GM12878 (cell line): Measurements from ENCODE around the gene OSGEPL1. TPM values are rescaled to one million over a fixed set of nuclear protein-coding genes. Genes with fewer than 3 reads are reported as not detected.

Experiments used
- ATAC-seq: fragments of 200-7000 bp; cut with Tn5 transposase; 3 replicates; pipeline ENCODE4 v1.9.1; 2020; ENCODE audit warnings: mild to moderate bottlenecking, moderate library complexity
- BruUV-seq: library from RNA; stranded (reverse); fragments of 400-500 nt; replicated peaks from 2 replicates; lab custom pipeline; 2021; lab: Mats Ljungman, UMichigan
- CTCF ChIA-PET: fragments of 300-600 bp; sonication (Branson Sonifier 250); formaldehyde crosslinking; extraction: SDS; loops from one replicate; lab custom pipeline; 2021; ENCODE audit warnings: inconsistent platforms; lab: Yijun Ruan, JAX
- POLR2A ChIA-PET: fragments of 350-600 bp; formaldehyde crosslinking; extraction: SDS; loops from one replicate; lab custom pipeline; 2021; ENCODE audit warnings: inconsistent platforms; lab: Charles Lee
- RAD21 ChIA-PET: fragments of 300-600 bp; sonication (Branson Sonifier 250); formaldehyde crosslinking; loops from one replicate; lab custom pipeline; 2023; ENCODE audit warnings: antibody characterized with exemption; ENCODE audit not compliant: unreplicated experiment; lab: Charles Lee
- SMC1A ChIA-PET: fragments of 300-600 bp; sonication (Branson Sonifier 250); formaldehyde crosslinking; loops from one replicate; lab custom pipeline; 2023; ENCODE audit not compliant: unreplicated experiment, uncharacterized antibody; lab: Charles Lee
- DNase-seq: peaks from one replicate; pipeline ENCODE4 v3.0.0-alpha.2; 2011; ENCODE audit warnings: low read depth, low spot score
- FAIRE-seq: peaks from 3 replicates; lab custom pipeline; 2011; peaks lifted over from hg19 to GRCh38; lab: Jason Lieb, UNC
- H2AFZ ChIP-seq: 2 replicates; pipeline ENCODE4 v1.6.0; 2011; ENCODE audit warnings: low read depth, low read length, control low read depth; ENCODE audit not compliant: control insufficient read depth
- H3K27ac ChIP-seq: 2 replicates; pipeline ENCODE4 v1.5.1; 2011; ENCODE audit warnings: control low read depth; ENCODE audit not compliant: control insufficient read depth, insufficient read depth
- H3K27me3 ChIP-seq, 2 experiments: replicated peaks in 1 of 2; 2 replicates each; pipeline versions ENCODE4 v1.6.0 to v1.6.1; 2011; ENCODE audit warnings: low read length in 1 of 2; ENCODE audit not compliant: control insufficient read depth in 2 of 2, insufficient read depth in 2 of 2
- H3K36me3 ChIP-seq, 2 experiments: 2 replicates each; pipeline ENCODE4 v1.5.1; 2011; ENCODE audit warnings: low read length in 1 of 2; ENCODE audit not compliant: control insufficient read depth in 2 of 2, insufficient read depth in 2 of 2
- H3K4me1 ChIP-seq: 2 replicates; pipeline ENCODE4 v1.6.1; 2011; ENCODE audit warnings: mild to moderate bottlenecking, low read length, moderate library complexity, mixed read lengths; ENCODE audit not compliant: control insufficient read depth, insufficient read depth
- H3K4me2 ChIP-seq: 2 replicates; pipeline ENCODE4 v1.6.0; 2011; ENCODE audit warnings: control low read depth; ENCODE audit not compliant: control insufficient read depth, insufficient read depth
- H3K4me3 ChIP-seq: fragments of 200-600 bp; sonication (generic); 2 replicates; pipeline ENCODE4 v1.5.1; 2016
- H3K79me2 ChIP-seq: 2 replicates; pipeline ENCODE4 v1.6.0; 2011; ENCODE audit warnings: low read length; ENCODE audit not compliant: control insufficient read depth, insufficient read depth
- H3K9ac ChIP-seq: 2 replicates; pipeline ENCODE4 v1.8.0; 2011; ENCODE audit warnings: low read length, control low read depth, mixed read lengths; ENCODE audit not compliant: control insufficient read depth, insufficient read depth
- H3K9me3 ChIP-seq: replicated peaks from 3 replicates; pipeline ENCODE4 v1.5.1; 2011; ENCODE audit warnings: mild to moderate bottlenecking, low read length; ENCODE audit not compliant: control insufficient read depth, insufficient read depth
- H4K20me1 ChIP-seq: 2 replicates; pipeline ENCODE4 v1.6.0; 2011; ENCODE audit not compliant: control insufficient read depth, insufficient read depth
- CBX3 ChIP-seq: fragments of 200-600 bp; sonication (generic); IDR thresholded peaks from 2 replicates; pipeline ENCODE4 v1.6.1; 2016; ENCODE audit warnings: low read depth, borderline replicate concordance
- EGR1 ChIP-seq, 2 experiments: IDR thresholded peaks; 1 replicate in 1 of 2; 2 replicates in 1 of 2; pipeline ENCODE4 v1.6.1; 2011 to 2012; ENCODE audit warnings: low read depth in 2 of 2, low read length in 2 of 2, borderline replicate concordance in 1 of 2, mild to moderate bottlenecking in 1 of 2, moderate library complexity in 1 of 2
- EP300 ChIP-seq, 2 experiments: fragments of 150-350 bp in 1 of 2; IDR thresholded peaks; 2 replicates each; pipeline ENCODE4 v1.6.1; 2011 to 2012; ENCODE audit warnings: low read depth in 2 of 2, low read length in 2 of 2, borderline replicate concordance in 1 of 2, improper control_type of control experiment in 1 of 2, inconsistent platforms in 1 of 2; ENCODE audit not compliant: control insufficient read depth in 1 of 2
- MTA3 ChIP-seq: IDR thresholded peaks from 2 replicates; pipeline ENCODE4 v1.6.1; 2012; ENCODE audit warnings: low read length, inconsistent platforms, borderline replicate concordance
- PAX8 ChIP-seq: fragments of 450-650 bp; IDR thresholded peaks from 2 replicates; pipeline ENCODE4 v1.6.1; 2017; ENCODE audit warnings: mild to moderate bottlenecking, moderate library complexity
- STAT3 ChIP-seq: IDR thresholded peaks from 2 replicates; pipeline ENCODE4 v1.6.1; 2011; ENCODE audit warnings: low read depth, low read length, improper control_type of control experiment
- SUZ12 ChIP-seq: fragments of 200-600 bp; sonication (generic); IDR thresholded peaks from one replicate; pipeline ENCODE4 v1.6.1; 2018; ENCODE audit warnings: antibody characterized with exemption, mild to moderate bottlenecking; ENCODE audit not compliant: unreplicated experiment
- TAF1 ChIP-seq: IDR thresholded peaks from 2 replicates; pipeline ENCODE4 v1.6.1; 2011; ENCODE audit warnings: mild to moderate bottlenecking, low read depth, low read length, borderline replicate concordance
- ZBED1 ChIP-seq: IDR thresholded peaks from 2 replicates; pipeline ENCODE4 v1.6.1; 2016; ENCODE audit warnings: borderline replicate concordance
- ZNF384 ChIP-seq: IDR thresholded peaks from 2 replicates; pipeline ENCODE4 v1.6.1; 2012; ENCODE audit warnings: low read depth, mild to moderate bottlenecking, low read length, improper control_type of control experiment, borderline replicate concordance
- in situ Hi-C: fragments of 300-500 bp; cut with MboI; formaldehyde crosslinking; loops from 9 replicates; pipeline ENCODE4 v1.14.3; 2018; ENCODE audit warnings: mixed read lengths
- intact Hi-C: fragments of 100-400 bp; cut with micrococcal nuclease; formaldehyde crosslinking; loops from one replicate; pipeline ENCODE4 v1.14.2; 2022; ENCODE audit not compliant: unreplicated experiment
- polyA plus RNA-seq, 11 experiments: library from polyadenylated mRNA; depleted of rRNA in 4 of 11; unstranded in 6 of 11; stranded (reverse) in 5 of 11; fragments of >200 nt; fragmentation: Nextera tagmentation in 4 of 11; fragmentation: Illumina TruSeq in 1 of 11; extraction: Ambion mirVana in 4 of 11; extraction: Trizol in 1 of 11; gene quantifications; 1 replicate in 1 of 11; 2 replicates in 10 of 11; pipeline versions ENCODE4 v1.2.1 to v1.2.3, GENCODE V29; 2011 to 2016; ENCODE audit warnings: inconsistent platforms in 2 of 11, missing spikeins in 2 of 11, low read depth in 1 of 11
- total RNA-seq, 4 experiments: library from RNA; depleted of rRNA in 3 of 4; stranded (reverse); fragments of >200 nt in 3 of 4; fragmentation: Illumina TruSeq in 1 of 4; extraction: Trizol in 1 of 4; gene quantifications; 2 replicates each; pipeline versions ENCODE4 v1.2.1 to v1.2.3, GENCODE V29; 2013 to 2021
- TF ChIP-seq, protein P1 (sequence below): IDR thresholded peaks from 2 replicates; pipeline ENCODE4 v1.6.1; 2011; ENCODE audit warnings: low read depth, mild to moderate bottlenecking, low read length, moderate library complexity, borderline replicate concordance; ENCODE audit errors: extremely low read depth
- TF ChIP-seq, protein P2 (sequence below): IDR thresholded peaks from 2 replicates; pipeline ENCODE4 v1.6.1; 2012; ENCODE audit warnings: improper control_type of control experiment, low read depth, low read length; ENCODE audit not compliant: insufficient replicate concordance
- TF ChIP-seq, protein P3 (sequence below): IDR thresholded peaks from 2 replicates; pipeline ENCODE4 v1.6.1; 2012; ENCODE audit warnings: low read length, inconsistent platforms
- TF ChIP-seq, protein P4 (sequence below): fragments of 450-650 bp; IDR thresholded peaks from 2 replicates; pipeline ENCODE4 v1.6.1; 2017; ENCODE audit warnings: mild to moderate bottlenecking

OSGEPL1 gene
- total and polyA plus RNA-seq, 10 of the 15 experiments (the other 5 are each of a cell fraction or from before 2014, with no cell fraction given): 6.7 to 18.0 (median 9.4) TPM

DNA sequence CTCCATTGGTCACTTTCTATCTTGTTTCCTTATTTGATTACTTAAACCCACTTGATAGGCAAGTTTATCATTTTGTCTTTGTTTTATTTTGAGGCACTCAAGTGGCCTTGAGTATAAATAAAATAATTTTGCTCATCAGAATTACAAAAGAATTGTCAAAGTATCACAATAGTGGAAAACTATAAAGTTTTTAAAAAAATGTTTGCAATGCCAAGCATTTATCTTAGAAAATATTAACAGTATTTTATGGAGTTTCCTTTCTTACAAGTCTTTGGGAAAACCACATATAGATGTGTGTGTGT is 36.4 kb upstream of the OSGEPL1 start:
- CTCF ChIA-PET: interaction anchor here (0.8 to 3.7 kb wide), 28 partner anchors 8 to 558 kb away, joined by 3 to 45 read pairs (median 4); no protein-coding TSS in a partner anchor
- DNase-seq (no peak), FAIRE-seq (no peak), ATAC-seq (no peak)
- SMC1A ChIA-PET: interaction anchor here (0.6 to 2.7 kb wide), 20 partner anchors 8 to 328 kb away, joined by 3 to 15 read pairs (median 4); partner anchors contain the start of gene OSGEPL1
- no peak overlapping the region for H2AFZ ChIP-seq
- in situ Hi-C loops (loop anchor here (5.0 kb wide), 1 partner anchor 268 kb away; no protein-coding TSS in a partner anchor), intact Hi-C loops (no loop called here)
- no peaks in the 10 kb centered on the region for H3K27me3 ChIP-seq
- H3K27ac ChIP-seq: no peak overlapping the region
- H3K4me3 ChIP-seq: no peak overlapping the region
- H3K9me3 ChIP-seq: no peaks in the 10 kb centered on the region
- peaks cover 3 to 22% of the 10 kb centered on the region in 2 experiments; a peak in 3 of 4 replicates for H3K36me3 ChIP-seq
- peaks cover 1% of the 10 kb centered on the region for H3K79me2 ChIP-seq
- RAD21 ChIA-PET: interaction anchor here (0.5 to 2.7 kb wide), 19 partner anchors 8 to 466 kb away, joined by 3 to 26 read pairs (median 4); partner anchors contain the start of genes ASNSD1, MSTN and OSGEPL1
- no TSS peak for BruUV-seq
- H3K9ac ChIP-seq: no peak overlapping the region
- no peak overlapping the region for H3K4me2 ChIP-seq
- H3K4me1 ChIP-seq: no peaks in the 10 kb centered on the region
- H4K20me1 ChIP-seq: no peaks in the 10 kb centered on the region
- POLR2A ChIA-PET: interaction anchor here (0.6 to 1.5 kb wide), 3 partner anchors 14 to 26 kb away, joined by 3 to 7 read pairs (median 3); no protein-coding TSS in a partner anchor
- TF ChIP-seq CBX3: no peak
- no peak for TF ChIP-seq MTA3
- TF ChIP-seq, protein P1, sequence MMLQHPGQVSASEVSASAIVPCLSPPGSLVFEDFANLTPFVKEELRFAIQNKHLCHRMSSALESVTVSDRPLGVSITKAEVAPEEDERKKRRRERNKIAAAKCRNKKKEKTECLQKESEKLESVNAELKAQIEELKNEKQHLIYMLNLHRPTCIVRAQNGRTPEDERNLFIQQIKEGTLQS: no peak
- TF ChIP-seq, protein P2, sequence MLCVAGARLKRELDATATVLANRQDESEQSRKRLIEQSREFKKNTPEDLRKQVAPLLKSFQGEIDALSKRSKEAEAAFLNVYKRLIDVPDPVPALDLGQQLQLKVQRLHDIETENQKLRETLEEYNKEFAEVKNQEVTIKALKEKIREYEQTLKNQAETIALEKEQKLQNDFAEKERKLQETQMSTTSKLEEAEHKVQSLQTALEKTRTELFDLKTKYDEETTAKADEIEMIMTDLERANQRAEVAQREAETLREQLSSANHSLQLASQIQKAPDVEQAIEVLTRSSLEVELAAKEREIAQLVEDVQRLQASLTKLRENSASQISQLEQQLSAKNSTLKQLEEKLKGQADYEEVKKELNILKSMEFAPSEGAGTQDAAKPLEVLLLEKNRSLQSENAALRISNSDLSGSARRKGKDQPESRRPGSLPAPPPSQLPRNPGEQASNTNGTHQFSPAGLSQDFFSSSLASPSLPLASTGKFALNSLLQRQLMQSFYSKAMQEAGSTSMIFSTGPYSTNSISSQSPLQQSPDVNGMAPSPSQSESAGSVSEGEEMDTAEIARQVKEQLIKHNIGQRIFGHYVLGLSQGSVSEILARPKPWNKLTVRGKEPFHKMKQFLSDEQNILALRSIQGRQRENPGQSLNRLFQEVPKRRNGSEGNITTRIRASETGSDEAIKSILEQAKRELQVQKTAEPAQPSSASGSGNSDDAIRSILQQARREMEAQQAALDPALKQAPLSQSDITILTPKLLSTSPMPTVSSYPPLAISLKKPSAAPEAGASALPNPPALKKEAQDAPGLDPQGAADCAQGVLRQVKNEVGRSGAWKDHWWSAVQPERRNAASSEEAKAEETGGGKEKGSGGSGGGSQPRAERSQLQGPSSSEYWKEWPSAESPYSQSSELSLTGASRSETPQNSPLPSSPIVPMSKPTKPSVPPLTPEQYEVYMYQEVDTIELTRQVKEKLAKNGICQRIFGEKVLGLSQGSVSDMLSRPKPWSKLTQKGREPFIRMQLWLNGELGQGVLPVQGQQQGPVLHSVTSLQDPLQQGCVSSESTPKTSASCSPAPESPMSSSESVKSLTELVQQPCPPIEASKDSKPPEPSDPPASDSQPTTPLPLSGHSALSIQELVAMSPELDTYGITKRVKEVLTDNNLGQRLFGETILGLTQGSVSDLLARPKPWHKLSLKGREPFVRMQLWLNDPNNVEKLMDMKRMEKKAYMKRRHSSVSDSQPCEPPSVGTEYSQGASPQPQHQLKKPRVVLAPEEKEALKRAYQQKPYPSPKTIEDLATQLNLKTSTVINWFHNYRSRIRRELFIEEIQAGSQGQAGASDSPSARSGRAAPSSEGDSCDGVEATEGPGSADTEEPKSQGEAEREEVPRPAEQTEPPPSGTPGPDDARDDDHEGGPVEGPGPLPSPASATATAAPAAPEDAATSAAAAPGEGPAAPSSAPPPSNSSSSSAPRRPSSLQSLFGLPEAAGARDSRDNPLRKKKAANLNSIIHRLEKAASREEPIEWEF: no peak
- no peak for TF ChIP-seq SUZ12
- TF ChIP-seq TAF1: no peak
- TF ChIP-seq ZNF384: no peak
- TF ChIP-seq, protein P3, sequence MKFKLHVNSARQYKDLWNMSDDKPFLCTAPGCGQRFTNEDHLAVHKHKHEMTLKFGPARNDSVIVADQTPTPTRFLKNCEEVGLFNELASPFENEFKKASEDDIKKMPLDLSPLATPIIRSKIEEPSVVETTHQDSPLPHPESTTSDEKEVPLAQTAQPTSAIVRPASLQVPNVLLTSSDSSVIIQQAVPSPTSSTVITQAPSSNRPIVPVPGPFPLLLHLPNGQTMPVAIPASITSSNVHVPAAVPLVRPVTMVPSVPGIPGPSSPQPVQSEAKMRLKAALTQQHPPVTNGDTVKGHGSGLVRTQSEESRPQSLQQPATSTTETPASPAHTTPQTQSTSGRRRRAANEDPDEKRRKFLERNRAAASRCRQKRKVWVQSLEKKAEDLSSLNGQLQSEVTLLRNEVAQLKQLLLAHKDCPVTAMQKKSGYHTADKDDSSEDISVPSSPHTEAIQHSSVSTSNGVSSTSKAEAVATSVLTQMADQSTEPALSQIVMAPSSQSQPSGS: no peak
- no peak for TF ChIP-seq EP300 (IDR thresholded peaks at IDR 0.05; ENCODE audit: borderline replicate concordance in 1 of 2, control insufficient read depth in 1 of 2, low read depth in 2 of 2, low read length in 2 of 2)
- TF ChIP-seq, protein P4, sequence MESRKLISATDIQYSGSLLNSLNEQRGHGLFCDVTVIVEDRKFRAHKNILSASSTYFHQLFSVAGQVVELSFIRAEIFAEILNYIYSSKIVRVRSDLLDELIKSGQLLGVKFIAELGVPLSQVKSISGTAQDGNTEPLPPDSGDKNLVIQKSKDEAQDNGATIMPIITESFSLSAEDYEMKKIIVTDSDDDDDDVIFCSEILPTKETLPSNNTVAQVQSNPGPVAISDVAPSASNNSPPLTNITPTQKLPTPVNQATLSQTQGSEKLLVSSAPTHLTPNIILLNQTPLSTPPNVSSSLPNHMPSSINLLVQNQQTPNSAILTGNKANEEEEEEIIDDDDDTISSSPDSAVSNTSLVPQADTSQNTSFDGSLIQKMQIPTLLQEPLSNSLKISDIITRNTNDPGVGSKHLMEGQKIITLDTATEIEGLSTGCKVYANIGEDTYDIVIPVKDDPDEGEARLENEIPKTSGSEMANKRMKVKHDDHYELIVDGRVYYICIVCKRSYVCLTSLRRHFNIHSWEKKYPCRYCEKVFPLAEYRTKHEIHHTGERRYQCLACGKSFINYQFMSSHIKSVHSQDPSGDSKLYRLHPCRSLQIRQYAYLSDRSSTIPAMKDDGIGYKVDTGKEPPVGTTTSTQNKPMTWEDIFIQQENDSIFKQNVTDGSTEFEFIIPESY: no peak
- TF ChIP-seq STAT3: no peak
- no peak for TF ChIP-seq PAX8
- TF ChIP-seq ZBED1: no peak
- no peak for TF ChIP-seq EGR1 (IDR thresholded peaks at IDR 0.05; ENCODE audit: borderline replicate concordance in 1 of 2, low read depth in 2 of 2, low read length in 2 of 2)
